Measurements from ENCODE around the gene IGF2BP3. TPM values are rescaled to one million over a fixed set of nuclear protein-coding genes. Genes with fewer than 3 reads are reported as not detected.
A peak's percentile ranks its signal among the peaks of the same experiment; 100 is the strongest.

The IGF2BP3 gene
- total RNA-seq, 1 donor from 2014 or later: not detected

DNA sequence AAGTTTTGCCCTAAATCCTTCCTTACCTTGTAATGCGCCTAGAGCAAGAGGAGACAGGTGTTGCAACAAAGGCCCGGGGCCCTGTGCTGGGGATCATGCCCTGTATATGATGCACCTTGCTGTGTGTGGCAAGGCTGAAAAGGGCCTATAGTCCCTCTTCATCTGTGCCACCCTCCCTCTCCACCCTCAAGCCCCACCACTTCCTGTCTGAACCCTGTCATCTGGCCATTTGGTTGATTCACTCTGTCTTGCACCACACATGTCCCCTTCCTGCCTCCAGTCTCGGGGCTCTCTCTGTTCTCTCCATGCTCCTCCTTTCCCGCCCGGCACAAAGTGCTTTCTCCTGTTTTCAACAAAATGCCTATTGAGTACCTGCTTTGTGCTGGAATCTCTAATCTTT, 182.7 kb downstream of the IGF2BP3 start:
- ATAC-seq: no peak
- DNase-seq (ENCODE audit: missing footprints): no peak
- intact Hi-C loops (cut with DNase I): no loop called here

- ATAC-seq: no peak
- DNase-seq (ENCODE audit: missing footprints): no peak
- intact Hi-C loops (cut with DNase I): no loop called here
Measured at GRCh38 chr7:23285657-23286646, 184.3 kb downstream of the IGF2BP3 start.

DNA sequence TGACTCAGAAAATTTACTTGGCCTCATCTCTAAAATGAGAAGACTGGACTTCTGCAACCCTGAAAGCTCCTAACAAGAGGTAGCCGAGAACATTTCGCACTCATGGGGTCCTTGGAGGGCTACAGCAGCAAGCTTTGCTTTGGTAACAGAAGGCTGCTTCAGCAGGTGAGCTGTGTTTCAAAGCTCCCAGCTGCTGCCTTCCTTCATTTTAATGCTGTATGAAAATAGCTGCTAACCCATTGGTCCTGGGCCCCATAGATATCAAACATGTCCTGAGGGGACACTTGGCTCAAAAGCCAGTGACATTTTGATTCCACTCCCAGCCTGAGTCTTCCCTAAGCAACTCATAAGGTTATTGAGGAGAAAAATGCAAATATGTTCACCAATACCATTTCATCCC, 185.4 kb downstream of the IGF2BP3 start:
- DNase-seq (ENCODE audit: missing footprints) (no peak), ATAC-seq (no peak)
- intact Hi-C loops (cut with DNase I): no loop called here

- ATAC-seq (no peak), DNase-seq (ENCODE audit: missing footprints) (no peak)
- intact Hi-C loops (cut with DNase I): no loop called here
Measured at GRCh38 chr7:23283086-23283485, 187.2 kb downstream of the IGF2BP3 start.

GRCh38 chr7:23279819-23280525, 190.3 kb downstream of the IGF2BP3 start:
- DNase-seq (ENCODE audit: missing footprints): no peak
- ATAC-seq: no peak
- intact Hi-C loops (cut with DNase I): loop anchor here (5.0 to 10.0 kb wide), 2 partner anchors 182 to 265 kb away; no protein-coding TSS in a partner anchor

DNA sequence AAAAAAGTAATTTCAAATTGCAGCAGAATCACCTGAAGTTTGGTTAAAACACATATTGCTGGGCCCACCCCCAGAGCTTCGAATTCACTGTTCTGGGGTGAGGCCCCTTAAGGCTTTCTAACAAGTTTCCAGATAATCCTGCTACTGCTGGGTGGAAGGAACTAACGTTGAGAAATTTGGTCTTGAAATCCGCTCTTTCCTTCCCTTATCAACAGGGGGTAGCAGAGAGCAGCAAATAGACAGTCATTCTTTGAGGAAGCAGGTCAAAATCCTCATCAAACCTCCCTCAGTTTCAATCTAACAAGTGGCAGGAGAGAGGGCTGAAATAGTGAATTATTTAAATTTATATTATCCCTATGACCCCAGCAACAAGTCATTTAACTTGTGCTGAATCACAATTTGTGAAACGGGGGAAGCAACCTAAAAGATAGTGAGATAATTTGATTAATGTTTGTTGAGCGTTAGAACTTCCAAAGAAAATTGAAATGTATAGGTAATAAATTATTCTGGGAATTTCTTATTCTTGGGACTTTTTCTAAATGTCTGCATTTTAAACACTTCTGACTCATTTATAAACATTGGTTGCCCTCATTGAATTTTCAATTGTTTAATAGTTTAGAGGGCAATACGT, 192.8 kb downstream of the IGF2BP3 start:
- intact Hi-C loops (cut with DNase I): loop anchor here (5.0 to 10.0 kb wide), 2 partner anchors 185 to 267 kb away; no protein-coding TSS in a partner anchor
- ATAC-seq (no peak), DNase-seq (ENCODE audit: missing footprints) (no peak)

DNA sequence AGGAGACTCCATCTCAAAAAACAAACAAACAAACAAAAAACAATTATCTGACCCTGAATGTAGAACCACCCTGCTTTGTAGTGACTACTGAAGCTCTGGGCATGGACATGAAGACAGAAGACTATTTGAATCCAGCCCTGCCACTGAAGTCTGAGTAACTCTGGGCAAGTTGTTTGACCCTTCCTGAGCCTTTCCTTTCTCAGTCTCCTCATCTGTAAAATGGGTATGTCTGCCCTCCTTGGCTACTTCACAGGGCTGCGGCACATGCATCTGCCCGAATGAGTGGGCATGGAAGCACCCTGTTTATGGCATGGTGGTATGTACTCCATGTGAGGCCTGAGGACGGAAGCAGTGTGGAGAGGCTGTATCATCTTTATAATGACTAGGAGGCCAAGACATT, 193.3 kb downstream of the IGF2BP3 start:
- intact Hi-C loops (cut with DNase I): loop anchor here (5.0 to 10.0 kb wide), 2 partner anchors 185 to 268 kb away; no protein-coding TSS in a partner anchor
- ATAC-seq (no peak), DNase-seq (ENCODE audit: missing footprints) (no peak)

- no peak for ATAC-seq
- intact Hi-C loops (cut with DNase I): loop anchor here (5.0 to 10.0 kb wide), 2 partner anchors 186 to 268 kb away; no protein-coding TSS in a partner anchor
- DNase-seq (ENCODE audit: missing footprints): no peak
Measured at GRCh38 chr7:23276376-23276775, 193.9 kb downstream of the IGF2BP3 start.

GRCh38 chr7:23275912-23276311, 194.4 kb downstream of the IGF2BP3 start:
- intact Hi-C loops (cut with DNase I): loop anchor here (5.0 to 10.0 kb wide), 2 partner anchors 186 to 269 kb away; no protein-coding TSS in a partner anchor
- DNase-seq (ENCODE audit: missing footprints) (no peak), ATAC-seq (no peak)

GRCh38 chr7:23273141-23273599, 197.1 kb downstream of the IGF2BP3 start:
- ATAC-seq: peak; percentile 88
- intact Hi-C loops (cut with DNase I): loop anchor here (10.0 kb wide), 1 partner anchor 272 kb away; no protein-coding TSS in a partner anchor
- DNase-seq (ENCODE audit: missing footprints): peak; percentile 90

DNA sequence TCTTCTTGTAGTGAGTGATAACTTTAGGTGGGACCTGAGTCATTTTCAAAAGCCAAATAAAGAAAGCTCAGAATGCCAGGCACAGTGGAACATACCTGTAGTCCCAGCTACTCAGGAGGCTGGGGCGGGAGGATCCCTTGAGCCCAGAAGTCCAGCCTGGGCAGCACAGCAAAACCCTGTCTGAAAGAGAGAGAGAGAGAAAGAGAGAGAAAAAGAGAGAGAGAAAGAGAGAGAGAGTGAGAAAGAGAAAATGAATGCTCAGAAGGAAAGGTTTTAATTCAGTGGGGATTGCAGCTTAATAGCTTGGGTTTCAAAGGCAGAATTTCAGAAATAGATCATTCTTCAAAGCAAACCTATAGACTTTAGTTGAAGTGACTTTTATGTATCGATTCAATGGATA, 198.0 kb downstream of the IGF2BP3 start:
- no peak for ATAC-seq
- intact Hi-C loops (cut with DNase I): loop anchor here (10.0 kb wide), 1 partner anchor 273 kb away; no protein-coding TSS in a partner anchor

DNA sequence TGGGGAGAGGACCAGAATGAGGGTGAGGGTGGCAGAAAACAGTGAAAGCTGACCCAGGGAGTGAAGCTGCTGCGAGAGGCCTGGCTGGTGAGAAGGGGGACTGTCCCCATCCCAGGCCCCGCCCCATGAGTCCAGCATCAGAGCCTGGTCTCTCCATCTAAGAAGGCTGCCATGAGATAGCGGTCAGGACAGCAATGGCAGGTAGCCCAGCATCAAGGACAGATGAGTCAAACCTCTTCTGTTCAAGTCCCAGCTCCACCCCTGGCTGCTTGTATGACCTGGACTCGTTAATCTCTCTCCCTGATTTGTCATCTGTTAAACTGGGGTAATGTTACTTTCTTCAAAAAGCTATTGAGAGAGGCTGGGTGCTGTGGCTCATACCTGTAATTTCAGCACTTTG, 201.5 kb downstream of the IGF2BP3 start:
- intact Hi-C loops (cut with DNase I): loop anchor here (5.0 kb wide), 1 partner anchor 181 kb away; no protein-coding TSS in a partner anchor
- ATAC-seq: peak; percentile 71
- DNase-seq (ENCODE audit: missing footprints): no peak

More for the DNA sequence above, 198.0 kb downstream of the IGF2BP3 start:
- DNase-seq (ENCODE audit: missing footprints): no peak

GRCh38 chr7:23268167-23268566, 202.1 kb downstream of the IGF2BP3 start:
- ATAC-seq (no peak), DNase-seq (ENCODE audit: missing footprints) (no peak)
- intact Hi-C loops (cut with DNase I): loop anchor here (5.0 kb wide), 1 partner anchor 181 kb away; no protein-coding TSS in a partner anchor

GRCh38 chr7:23267357-23267756, 202.9 kb downstream of the IGF2BP3 start:
- intact Hi-C loops (cut with DNase I): loop anchor here (5.0 kb wide), 1 partner anchor 180 kb away; no protein-coding TSS in a partner anchor
- no peak for ATAC-seq
- no peak for DNase-seq (ENCODE audit: missing footprints)

DNA sequence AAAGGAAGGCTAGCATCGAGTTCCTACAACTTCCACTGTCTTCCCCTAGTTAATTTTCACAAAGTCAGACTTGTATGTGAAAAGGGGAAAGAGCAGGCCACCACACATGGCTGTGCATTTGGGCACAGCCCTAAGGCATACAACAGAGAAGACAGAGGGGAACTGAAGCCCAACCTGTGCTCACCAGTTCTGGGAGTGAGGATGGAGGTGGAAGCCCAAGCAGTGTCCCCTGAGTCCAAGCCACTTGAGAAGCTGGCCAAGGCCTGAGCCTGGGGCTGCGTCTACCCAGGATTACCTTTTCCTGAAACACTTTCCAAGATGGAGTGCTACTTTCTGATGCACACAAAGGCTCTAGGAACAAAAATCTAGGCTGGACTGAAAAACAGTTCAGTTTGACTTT, 203.4 kb downstream of the IGF2BP3 start:
- intact Hi-C loops (cut with DNase I): loop anchor here (5.0 kb wide), 1 partner anchor 180 kb away; no protein-coding TSS in a partner anchor
- DNase-seq (ENCODE audit: missing footprints) (no peak), ATAC-seq (no peak)

GRCh38 chr7:23264916-23265458, 205.3 kb downstream of the IGF2BP3 start:
- intact Hi-C loops (cut with DNase I): loop anchor here (5.0 kb wide), 3 partner anchors 78 to 178 kb away; no protein-coding TSS in a partner anchor
- DNase-seq (ENCODE audit: missing footprints): no peak
- ATAC-seq: no peak

DNA sequence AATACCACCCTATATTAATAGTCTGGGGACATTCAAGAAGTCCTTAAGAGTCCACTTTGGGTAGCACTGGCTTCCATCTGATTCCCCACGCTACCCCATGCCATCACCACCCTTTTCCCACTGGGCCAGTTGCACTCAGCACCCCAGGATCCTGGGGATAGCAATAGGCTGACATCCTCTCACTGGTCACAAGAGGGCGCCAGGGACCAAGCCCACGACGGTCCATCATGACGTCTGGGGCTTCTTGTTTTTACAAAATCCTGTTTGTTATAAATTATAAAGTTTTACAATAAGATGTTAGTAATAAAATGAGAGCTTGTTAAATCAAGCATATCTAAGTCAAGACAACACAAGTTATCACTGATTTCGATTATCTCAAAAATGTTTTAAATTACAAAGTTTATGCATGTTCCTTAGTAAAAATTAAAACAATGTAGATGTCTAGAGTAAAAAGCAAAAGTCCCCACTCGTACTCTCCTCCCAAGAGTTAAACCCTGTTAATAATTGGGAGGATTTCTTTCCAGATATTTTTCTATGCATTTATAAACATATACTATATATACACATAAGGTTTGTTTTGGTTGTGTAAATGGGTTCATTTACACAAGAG, 208.3 kb downstream of the IGF2BP3 start:
- peak; percentile 83 for ATAC-seq
- intact Hi-C loops (cut with DNase I): loop anchor here (5.0 kb wide), 2 partner anchors 75 to 160 kb away; no protein-coding TSS in a partner anchor
- peak; percentile 83 for DNase-seq (ENCODE audit: missing footprints)

Data from Right ventricle myocardium inferior (tissue), 1 donor.